SK-MEL-5 (cell line): ENCODE data around the gene KIF16B. TPM values are rescaled to one million over a fixed set of nuclear protein-coding genes. Genes with fewer than 3 reads are reported as not detected.

Source experiments
- DNase-seq: peaks from one replicate; pipeline ENCODE4 v3.0.0-alpha.2; 2016; ENCODE audit warnings: low read depth, low spot score
- in situ Hi-C: cut with HindIII; loops from 2 replicates; pipeline ENCODE4 v1.10.0; 2016; ENCODE audit warnings: low sequenced_read_pairs, high pct_unique_total_duplicates, low pct_unique_long_range_greater_than_20kb
- polyA plus RNA-seq, 2 experiments: library from polyadenylated mRNA; depleted of rRNA; stranded (reverse); fragments of >200 nt; gene quantifications; 2 replicates each; pipeline ENCODE4 v1.2.3, GENCODE V29; 2015
- total RNA-seq: library from RNA; depleted of rRNA; stranded (reverse); fragments of >200 nt; shearing (Covaris generic); gene quantifications from 2 replicates; pipeline ENCODE4 v1.2.3, GENCODE V29; 2014; rRNA removed

KIF16B gene
- total RNA-seq: 13.4 and 14.7 TPM in 2 replicates
- 17.3 and 19.9 TPM in 2 replicates for polyA plus RNA-seq (2015; cell fraction: cytosol; rRNA removed)
- polyA plus RNA-seq (2015; cell fraction: nucleus; rRNA removed): 18.3 and 18.6 TPM in 2 replicates

DNA sequence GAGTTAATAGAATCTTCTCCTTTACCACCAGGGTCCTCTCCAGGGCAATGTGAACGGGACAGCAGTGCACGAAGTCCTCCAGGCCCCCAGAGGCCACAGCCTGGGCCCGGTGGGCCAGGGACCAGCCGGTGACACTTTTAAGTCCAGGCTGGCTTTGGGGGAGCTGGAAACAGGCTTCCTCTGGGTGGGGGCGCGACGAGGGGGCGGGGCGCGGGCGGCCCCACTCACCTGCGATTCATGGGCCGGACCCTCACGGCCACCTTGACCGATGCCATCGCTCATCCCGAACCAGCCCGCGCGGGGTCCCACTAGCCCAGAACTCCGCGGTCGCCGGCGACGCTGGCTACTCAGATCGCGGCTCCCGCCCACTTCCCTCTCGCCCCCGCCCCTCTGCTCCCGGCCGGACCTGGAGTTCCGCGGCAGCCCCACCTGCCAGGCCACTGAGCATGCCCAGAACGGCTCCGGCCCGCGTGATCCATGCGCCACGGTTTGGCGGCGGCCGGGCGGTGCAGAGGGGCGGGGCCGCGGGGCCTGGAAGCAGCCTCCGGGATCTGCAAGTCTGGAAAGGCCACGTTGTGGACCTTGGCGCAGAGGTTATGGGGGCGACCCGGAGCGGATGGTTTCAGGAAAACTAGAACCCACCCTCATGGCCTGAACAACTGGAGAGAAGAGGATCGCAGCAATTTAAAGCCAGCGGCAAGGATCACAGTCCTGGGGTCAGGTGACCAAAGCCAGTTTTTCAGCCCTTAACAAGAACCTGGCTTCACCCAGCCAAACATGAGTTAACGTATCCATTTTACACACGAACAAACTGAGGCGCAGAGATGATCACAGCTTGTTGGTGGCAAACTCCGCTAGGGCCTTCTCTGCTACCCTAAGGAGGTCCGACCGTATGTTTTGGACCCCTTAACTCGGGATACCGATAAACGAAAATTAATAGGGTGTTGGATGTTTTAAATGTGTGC, at the start of gene KIF16B:
Gene KIF16B, minus strand, starts transcription at position 448 of the 965 bp plus-strand sequence. Its CDS starts 173 bp downstream, at position 275.
- in situ Hi-C loops: no loop called here
- DNase-seq: peak; percentile 89

DNA sequence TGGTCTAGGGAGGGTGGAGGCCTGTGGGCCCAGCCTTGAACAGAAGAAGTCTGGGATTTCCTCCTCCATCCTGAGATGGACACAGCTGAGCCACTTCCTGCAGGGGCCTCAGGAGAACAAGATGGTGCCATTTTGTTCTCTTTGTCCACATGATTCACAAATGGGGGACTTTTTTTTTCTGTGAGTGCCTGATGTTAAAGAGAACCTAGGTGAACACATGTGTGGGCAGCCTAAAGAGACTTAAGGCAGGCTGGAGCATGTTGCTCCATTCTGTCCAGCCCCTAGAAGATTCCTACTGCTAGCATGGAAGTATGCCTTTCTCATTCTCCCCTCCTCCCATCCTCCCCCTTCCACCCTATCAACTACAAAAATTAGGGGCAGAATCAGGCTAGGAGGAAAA, 49.3 kb upstream of the KIF16B start:
- in situ Hi-C loops: no loop called here
- DNase-seq: no peak

DNA sequence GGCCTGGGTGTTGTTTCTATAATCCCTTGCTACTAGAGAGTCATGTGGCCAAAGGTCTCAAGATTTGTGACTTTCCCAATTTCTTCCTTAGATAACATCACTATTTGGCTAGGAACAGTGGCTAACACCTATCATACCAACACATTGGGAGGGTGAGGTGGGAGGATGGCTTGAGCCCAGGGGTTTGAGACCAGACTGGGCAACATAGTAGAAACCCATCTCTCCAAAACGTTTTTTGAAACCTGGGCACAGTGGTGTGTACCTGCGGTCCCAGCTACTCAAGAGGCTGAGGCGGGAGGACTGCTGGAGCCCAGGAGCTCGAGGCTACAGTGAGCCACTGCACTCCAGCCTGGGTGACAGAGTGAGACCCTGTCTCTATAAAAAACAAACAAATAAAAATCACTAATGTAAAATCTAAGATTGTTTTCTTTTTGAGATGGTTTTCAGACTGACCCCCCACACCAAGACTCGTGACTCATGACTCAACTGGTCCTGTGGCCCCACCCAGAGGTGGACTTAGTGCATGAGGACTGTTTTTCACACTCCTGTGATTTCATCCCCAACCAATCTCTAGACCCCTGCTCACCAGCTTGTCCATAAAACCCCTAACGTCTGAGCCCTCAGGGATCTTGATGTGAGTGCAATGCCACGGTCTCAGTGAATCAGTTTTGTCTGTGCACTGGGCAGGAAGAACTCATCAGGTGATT, 48.3 kb upstream of the KIF16B start:
- in situ Hi-C loops: no loop called here
- DNase-seq: peak; percentile 14

DNA sequence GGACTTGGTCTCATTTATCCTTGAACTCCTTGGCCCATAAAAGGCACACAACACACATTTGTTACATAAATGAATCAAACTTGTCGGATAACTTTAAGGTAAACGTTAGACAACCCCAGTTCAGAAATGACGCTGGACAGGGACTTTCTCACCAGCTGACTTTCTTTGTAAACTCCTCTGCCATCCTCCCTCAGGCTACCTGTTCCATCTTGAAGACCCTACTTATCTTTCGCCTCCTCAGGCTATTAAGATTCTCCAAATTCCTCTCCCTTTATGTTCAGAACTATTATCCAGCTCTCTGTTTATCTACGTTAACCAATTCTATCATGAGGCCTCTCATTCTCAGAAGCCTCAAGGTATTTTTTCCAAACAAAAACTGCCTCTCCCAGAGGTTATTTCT, 47.7 kb upstream of the KIF16B start:
- no peak for DNase-seq
- in situ Hi-C loops: no loop called here

DNA sequence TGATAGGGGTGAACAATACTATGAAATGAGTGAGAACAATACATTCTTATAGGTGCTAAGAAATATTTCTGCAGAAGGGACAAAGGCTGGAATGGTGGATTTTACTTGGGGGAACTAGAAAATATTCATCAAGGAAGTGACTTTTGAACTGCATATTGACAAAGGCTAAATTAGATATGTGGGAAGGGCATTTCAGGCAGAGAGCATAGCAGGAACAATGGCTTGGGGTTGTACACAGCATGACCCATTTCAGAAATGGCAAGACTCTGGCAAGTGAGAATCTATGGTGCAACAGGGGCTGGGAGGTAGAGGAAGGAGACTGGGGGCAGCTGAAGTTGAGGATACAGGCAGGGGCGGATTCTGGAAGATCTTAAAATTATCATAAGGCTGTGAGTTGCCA, 46.7 kb upstream of the KIF16B start:
- DNase-seq: no peak
- in situ Hi-C loops: no loop called here

DNA sequence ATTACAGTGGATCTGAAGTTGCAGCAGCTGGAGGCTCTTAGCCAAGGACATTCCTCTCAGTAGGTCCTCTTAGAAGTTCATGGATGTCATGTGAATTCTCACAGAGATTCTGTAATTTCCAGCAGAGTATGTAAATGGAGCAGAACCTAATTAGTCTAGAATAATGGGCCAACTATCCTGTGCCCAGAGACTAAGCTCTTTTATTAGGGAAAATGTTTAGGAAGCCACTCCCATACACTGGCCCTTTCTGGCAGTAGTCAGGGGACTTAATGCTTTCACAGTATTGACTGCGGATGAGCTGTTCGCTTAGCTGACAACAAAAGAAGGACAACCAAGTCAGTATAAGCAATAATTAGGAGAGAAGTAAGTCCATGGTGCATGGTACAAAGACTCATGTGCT, 43.8 kb upstream of the KIF16B start:
- in situ Hi-C loops: no loop called here

DNA sequence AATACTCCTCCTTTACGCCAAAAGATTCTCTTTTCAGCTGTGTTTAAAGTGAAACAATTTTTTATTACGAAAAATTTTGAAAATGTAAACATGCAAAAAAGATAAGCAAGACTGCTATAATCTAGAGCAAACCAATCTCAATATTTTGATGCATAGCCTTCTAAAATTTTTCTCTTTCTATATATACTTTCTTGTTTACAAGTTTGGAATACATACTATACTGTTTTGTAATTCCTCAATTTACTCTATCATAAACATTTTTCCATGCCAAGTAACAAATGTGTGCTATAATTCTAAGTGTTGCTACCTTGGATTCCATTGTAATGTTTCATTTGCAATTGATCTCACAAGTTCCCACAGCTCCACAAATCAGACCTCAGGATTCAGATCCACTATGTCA, 43.1 kb upstream of the KIF16B start:
- in situ Hi-C loops: no loop called here
- DNase-seq: no peak

More for the DNA sequence above, 43.8 kb upstream of the KIF16B start:
- no peak for DNase-seq

DNA sequence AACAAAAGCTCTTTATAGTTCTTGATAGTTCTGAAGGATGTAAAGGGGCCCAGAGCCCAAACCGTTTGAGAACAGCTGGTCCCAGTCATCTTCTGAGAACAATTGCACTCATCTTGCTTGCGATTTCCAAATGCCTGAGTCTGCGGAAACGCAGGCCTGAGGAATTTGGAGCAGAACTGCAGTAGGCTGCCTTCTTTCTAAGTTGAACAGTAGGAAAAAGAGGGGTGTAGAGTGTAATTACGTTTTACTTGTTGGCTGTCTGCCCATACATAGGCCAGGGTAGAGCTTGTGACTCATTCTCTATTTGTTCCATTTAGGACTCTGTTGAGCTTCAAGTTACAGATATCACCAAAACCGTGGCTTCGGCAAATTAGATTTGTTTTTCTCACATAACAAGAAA, 42.0 kb upstream of the KIF16B start:
- DNase-seq: no peak
- in situ Hi-C loops: no loop called here

DNA sequence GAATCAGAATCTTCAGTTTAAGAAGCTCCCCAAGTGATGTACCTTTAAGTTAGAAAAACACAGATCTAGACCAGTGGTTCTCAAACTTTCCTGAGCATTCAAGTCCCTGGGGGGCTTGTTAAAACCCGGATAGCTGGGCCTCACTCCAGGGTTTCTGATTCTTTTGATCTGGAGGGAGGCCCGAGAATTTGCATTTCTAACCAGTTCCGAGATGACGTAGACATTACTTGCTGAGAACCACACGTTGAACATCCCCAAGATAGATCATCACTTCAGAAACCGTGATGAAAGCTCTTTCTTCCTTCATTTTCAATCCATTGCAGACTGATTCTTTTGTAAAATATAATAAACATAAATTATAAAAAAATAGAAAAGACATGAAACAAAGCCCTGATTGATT, 40.7 kb upstream of the KIF16B start:
- DNase-seq: no peak

DNA sequence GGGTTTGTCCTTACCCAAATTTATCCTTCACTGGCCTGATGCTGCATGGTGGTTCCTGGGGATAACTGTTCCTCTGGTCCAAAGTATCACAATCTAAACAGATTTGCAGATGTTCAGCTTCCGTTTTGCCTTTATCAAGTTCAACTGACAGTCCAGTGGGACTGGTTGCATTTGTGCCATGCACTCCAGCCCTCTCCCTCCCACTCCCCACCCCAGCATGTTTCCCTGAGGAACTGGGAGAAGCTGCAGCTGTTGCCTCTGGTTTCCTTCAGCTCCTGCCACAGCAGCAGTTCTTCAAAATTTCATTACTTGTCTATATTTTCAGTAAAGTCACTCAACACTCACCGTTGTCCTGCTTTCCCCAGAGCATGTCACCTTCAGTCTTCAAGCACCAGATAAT, 39.5 kb upstream of the KIF16B start:
- in situ Hi-C loops: no loop called here
- no peak for DNase-seq

More for the DNA sequence above, 40.7 kb upstream of the KIF16B start:
- in situ Hi-C loops: no loop called here

GRCh38 chr20:16611817-16612216, 38.6 kb upstream of the KIF16B start:
- in situ Hi-C loops: no loop called here

GRCh38 chr20:16609066-16609465, 35.8 kb upstream of the KIF16B start:
- in situ Hi-C loops: no loop called here
- DNase-seq: no peak

More at GRCh38 chr20:16611817-16612216, 38.6 kb upstream of the KIF16B start:
- no peak for DNase-seq

DNA sequence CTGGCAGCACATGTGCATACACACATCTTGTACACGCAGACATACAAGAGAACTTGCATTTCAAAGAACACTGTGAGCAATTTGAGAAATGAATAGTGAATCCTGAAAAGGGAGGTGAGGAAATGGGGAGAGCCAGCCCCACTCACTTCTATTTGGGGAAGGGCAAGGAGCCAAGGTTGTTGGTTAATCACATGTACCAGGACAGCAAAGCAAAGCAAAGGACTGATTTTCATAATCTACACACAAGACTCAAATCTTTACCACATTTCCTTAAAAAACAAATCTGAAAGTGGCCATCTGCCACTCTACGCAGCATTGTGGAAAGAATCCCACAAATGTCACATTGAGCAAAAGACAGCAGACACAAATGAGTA, 35.0 kb upstream of the KIF16B start:
- in situ Hi-C loops: no loop called here

GRCh38 chr20:16607364-16608276, 34.4 kb upstream of the KIF16B start:
- no peak for DNase-seq
- in situ Hi-C loops: no loop called here

More for the DNA sequence above, 35.0 kb upstream of the KIF16B start:
- DNase-seq: no peak

DNA sequence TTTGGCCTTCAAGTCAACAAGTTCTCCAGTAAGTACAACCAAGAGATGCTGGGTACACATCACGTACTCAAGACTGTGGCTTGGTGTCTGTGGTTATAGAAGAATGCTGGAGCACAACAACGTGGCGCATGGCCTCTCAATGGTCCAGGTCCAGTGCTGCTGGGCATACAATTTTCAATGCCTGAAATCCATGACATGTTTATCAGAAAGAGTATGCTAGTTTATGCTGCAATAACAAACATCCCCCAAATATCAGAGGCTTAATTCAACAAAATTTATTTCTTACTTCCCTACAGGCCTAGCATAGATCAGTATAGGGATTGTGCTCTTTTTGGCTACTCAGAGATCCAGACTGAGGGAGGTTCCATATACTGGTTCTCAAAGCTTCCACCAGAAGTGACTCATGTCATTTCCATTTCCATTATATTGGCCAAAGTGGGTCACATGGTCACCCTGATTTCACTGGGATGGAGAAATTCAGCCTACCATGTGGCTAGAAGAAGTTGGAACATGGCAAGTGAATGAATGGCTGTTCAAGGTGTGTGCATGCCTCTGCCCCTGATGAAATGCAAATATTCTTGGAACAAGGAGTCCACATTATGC, 33.3 kb upstream of the KIF16B start:
- in situ Hi-C loops: no loop called here
- no peak for DNase-seq

- DNase-seq: no peak
- in situ Hi-C loops: no loop called here
Observed at GRCh38 chr20:16601047-16601446, 27.8 kb upstream of the KIF16B start.

DNA sequence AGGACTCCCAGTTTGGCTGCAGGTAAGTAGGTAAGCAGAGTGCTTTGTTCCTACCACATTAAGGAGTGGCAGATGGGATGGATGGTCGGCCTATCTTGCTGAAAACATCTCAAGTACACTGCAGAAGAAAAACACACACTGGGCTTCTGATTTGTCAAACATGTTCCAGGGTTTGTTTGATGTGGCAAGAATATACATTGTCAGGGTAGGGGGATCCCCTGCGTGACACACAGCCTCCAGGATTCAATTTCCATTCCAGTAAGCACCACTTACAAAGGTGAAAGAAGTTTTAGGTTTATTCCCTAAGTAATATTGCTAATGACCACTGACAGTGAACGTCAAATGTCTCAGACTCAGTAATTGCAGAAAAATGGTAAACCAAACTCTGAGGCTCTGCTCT, 26.0 kb upstream of the KIF16B start:
- in situ Hi-C loops: no loop called here

More for the DNA sequence above, 26.0 kb upstream of the KIF16B start:
- DNase-seq: no peak
